Ascending aorta (tissue), 2 donors: ENCODE measurements around the gene HEBP1. TPM values are rescaled to one million over a fixed set of nuclear protein-coding genes. Genes with fewer than 3 reads are reported as not detected.

Experiments used
- DNase-seq, 2 donors: peaks; one replicate each; pipeline ENCODE4 v3.0.0-alpha.2; 2019; ENCODE audit warnings: low spot score in 2 of 2
- H3K27ac ChIP-seq, 2 donors: fragments of 200-600 bp; sonication (generic); one replicate each; pipeline ENCODE4 v1.5.1; 2016 to 2017; ENCODE audit warnings: mild to moderate bottlenecking in 1 of 2
- H3K27me3 ChIP-seq: fragments of 200-600 bp; sonication (generic); one replicate; pipeline ENCODE4 v1.5.1; 2017
- H3K36me3 ChIP-seq, 2 donors: fragments of 200-600 bp; sonication (generic); one replicate each; pipeline ENCODE4 v1.5.1; 2016
- H3K4me1 ChIP-seq, 2 donors: fragments of 200-600 bp; sonication (generic); one replicate each; pipeline ENCODE4 v1.5.1; 2016 to 2017; ENCODE audit warnings: mild to moderate bottlenecking in 1 of 2
- H3K4me3 ChIP-seq, 2 donors: fragments of 200-600 bp; sonication (generic); one replicate each; pipeline ENCODE4 v1.5.1; 2016 to 2017; ENCODE audit warnings: mild to moderate bottlenecking in 1 of 2
- H3K9me3 ChIP-seq, 2 donors: fragments of 200-600 bp; sonication (generic); one replicate each; pipeline ENCODE4 v1.5.1; 2016
- intact Hi-C: fragments of 100-400 bp; cut with DNase I; formaldehyde crosslinking; loops from one replicate; pipeline ENCODE4 v1.15.1; 2023
- total RNA-seq: library from RNA; depleted of rRNA; stranded (reverse); fragments of >200 nt; gene quantifications from one replicate; pipeline ENCODE4 v1.1.0, GENCODE V29; 2016
- TF ChIP-seq, protein P1 (sequence below), 3 experiments: fragments of 200-600 bp in 2 of 3; fragments of 450-650 bp in 1 of 3; sonication (generic) in 2 of 3; IDR thresholded peaks; one replicate each; pipeline ENCODE4 v1.5.1; 2016 to 2019; ENCODE audit warnings: antibody characterized with exemption in 3 of 3, mild to moderate bottlenecking in 1 of 3, moderate library complexity in 1 of 3

Gene HEBP1
- total RNA-seq, 1 donor from 2014 or later, result 56.6 TPM

GRCh38 chr12:12938541-12938940, 61.5 kb downstream of the HEBP1 start:
- no peak for DNase-seq
- no peak overlapping the region for H3K4me3 ChIP-seq
- no peaks in the 10 kb centered on the region for H3K9me3 ChIP-seq
- no peaks in the 10 kb centered on the region for H3K4me1 ChIP-seq
- intact Hi-C loops, result no loop called here
- no peaks in the 10 kb centered on the region for H3K27me3 ChIP-seq
- TF ChIP-seq, protein P1, sequence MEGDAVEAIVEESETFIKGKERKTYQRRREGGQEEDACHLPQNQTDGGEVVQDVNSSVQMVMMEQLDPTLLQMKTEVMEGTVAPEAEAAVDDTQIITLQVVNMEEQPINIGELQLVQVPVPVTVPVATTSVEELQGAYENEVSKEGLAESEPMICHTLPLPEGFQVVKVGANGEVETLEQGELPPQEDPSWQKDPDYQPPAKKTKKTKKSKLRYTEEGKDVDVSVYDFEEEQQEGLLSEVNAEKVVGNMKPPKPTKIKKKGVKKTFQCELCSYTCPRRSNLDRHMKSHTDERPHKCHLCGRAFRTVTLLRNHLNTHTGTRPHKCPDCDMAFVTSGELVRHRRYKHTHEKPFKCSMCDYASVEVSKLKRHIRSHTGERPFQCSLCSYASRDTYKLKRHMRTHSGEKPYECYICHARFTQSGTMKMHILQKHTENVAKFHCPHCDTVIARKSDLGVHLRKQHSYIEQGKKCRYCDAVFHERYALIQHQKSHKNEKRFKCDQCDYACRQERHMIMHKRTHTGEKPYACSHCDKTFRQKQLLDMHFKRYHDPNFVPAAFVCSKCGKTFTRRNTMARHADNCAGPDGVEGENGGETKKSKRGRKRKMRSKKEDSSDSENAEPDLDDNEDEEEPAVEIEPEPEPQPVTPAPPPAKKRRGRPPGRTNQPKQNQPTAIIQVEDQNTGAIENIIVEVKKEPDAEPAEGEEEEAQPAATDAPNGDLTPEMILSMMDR (IDR thresholded peaks at IDR 0.05), result no peak
- H3K36me3 ChIP-seq, result no peaks in the 10 kb centered on the region
- H3K27ac ChIP-seq, result no peak overlapping the region

- intact Hi-C loops, result no loop called here
- Histone ChIP-seq H3K27ac (no peak overlapping the region), H3K4me1 (no peaks in the 10 kb centered on the region), H3K36me3 (no peaks in the 10 kb centered on the region), H3K9me3 (no peaks in the 10 kb centered on the region), H3K27me3 (no peaks in the 10 kb centered on the region), H3K4me3 (no peak overlapping the region)
- TF ChIP-seq, protein P1 (IDR thresholded peaks at IDR 0.05), result no peak
- no peak for DNase-seq
These were observed 63.0 kb downstream of the HEBP1 start for GRCh38 chr12:12936983-12937491.

DNA sequence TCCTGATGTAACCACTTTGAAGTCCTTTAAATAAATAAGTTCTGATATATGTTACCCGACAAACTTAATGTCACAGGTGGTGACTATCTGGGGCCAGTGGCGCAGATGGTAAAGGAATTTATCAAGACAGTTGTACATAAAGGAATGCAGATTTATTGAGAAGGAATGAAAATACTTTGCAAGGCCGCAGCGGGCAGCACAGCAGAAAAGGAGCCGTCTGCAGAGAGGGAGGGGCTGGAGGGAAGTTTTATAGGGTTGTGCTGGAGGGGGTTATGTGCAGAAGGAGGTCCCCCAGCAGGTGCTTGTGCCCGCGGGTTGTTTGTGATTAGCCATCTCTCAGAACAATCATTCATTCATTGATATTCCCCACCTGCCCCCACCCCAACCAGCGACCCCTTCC, 65.5 kb downstream of the HEBP1 start:
- H3K36me3 ChIP-seq, result peaks cover 0 to 6% of the 10 kb centered on the region in 2 donors
- no peak for DNase-seq
- no peak overlapping the region for H3K4me3 ChIP-seq
- H3K9me3 ChIP-seq, result no peaks in the 10 kb centered on the region
- intact Hi-C loops, result no loop called here
- no peaks in the 10 kb centered on the region for H3K4me1 ChIP-seq
- no peaks in the 10 kb centered on the region for H3K27me3 ChIP-seq
- H3K27ac ChIP-seq, result no peak overlapping the region
- TF ChIP-seq, protein P1 (IDR thresholded peaks at IDR 0.05), result no peak

GRCh38 chr12:12933742-12934141, 66.3 kb downstream of the HEBP1 start:
- Histone ChIP-seq H3K36me3 (peaks cover 0 to 7% of the 10 kb centered on the region in 2 donors), H3K27me3 (no peaks in the 10 kb centered on the region), H3K4me3 (no peak overlapping the region), H3K27ac (no peak overlapping the region), H3K4me1 (no peaks in the 10 kb centered on the region), H3K9me3 (no peaks in the 10 kb centered on the region)
- TF ChIP-seq, protein P1 (IDR thresholded peaks at IDR 0.05), result no peak
- no peak for DNase-seq
- intact Hi-C loops, result no loop called here

- Histone ChIP-seq H3K4me1 (peaks cover 0 to 11% of the 10 kb centered on the region in 2 donors), H3K4me3 (no peak overlapping the region), H3K36me3 (peaks cover 0 to 7% of the 10 kb centered on the region in 2 donors), H3K27me3 (no peaks in the 10 kb centered on the region), H3K27ac (no peak overlapping the region), H3K9me3 (no peaks in the 10 kb centered on the region)
- TF ChIP-seq, protein P1 (IDR thresholded peaks at IDR 0.05), result no peak
- DNase-seq, result no peak
- intact Hi-C loops, result no loop called here
These were observed 69.3 kb downstream of the HEBP1 start for GRCh38 chr12:12930633-12931219.
